Adipocyte (in vitro differentiated cells): Measurements from ENCODE around the gene SKIC2.
"Not testable (repeated sequence)": the region's sequence is repeated elsewhere in the genome, so short reads cannot be mapped to it uniquely, and the experiment has no call there.

Experiments
- DNase-seq: peaks from one replicate; pipeline ENCODE4 v3.0.0-alpha.2; 2015; ENCODE audit warnings: low read depth
- H3K27me3 ChIP-seq: replicated peaks from 2 replicates; pipeline ENCODE4 v1.7.0; 2013; ENCODE audit warnings: mild to moderate bottlenecking, low read length, moderate library complexity; ENCODE audit not compliant: control insufficient read depth, insufficient read depth
- H3K36me3 ChIP-seq: 2 replicates; pipeline ENCODE4 v1.7.0; 2013; ENCODE audit warnings: low read length, mild to moderate bottlenecking, moderate library complexity; ENCODE audit not compliant: control insufficient read depth, insufficient read depth, severe bottlenecking
- H3K4me1 ChIP-seq: 2 replicates; pipeline ENCODE4 v1.7.0; 2013; ENCODE audit warnings: mild to moderate bottlenecking, low read length, moderate library complexity; ENCODE audit not compliant: control insufficient read depth, insufficient read depth
- H3K4me3 ChIP-seq: 2 replicates; pipeline ENCODE4 v1.7.0; 2013; ENCODE audit warnings: mild to moderate bottlenecking, low read length, moderate library complexity
- H3K9ac ChIP-seq: 2 replicates; pipeline ENCODE4 v1.7.0; 2013; ENCODE audit warnings: mild to moderate bottlenecking, low read length, moderate library complexity
- H3K9me3 ChIP-seq: 2 replicates; pipeline ENCODE4 v1.7.0; 2013; ENCODE audit warnings: mild to moderate bottlenecking, low read length, moderate library complexity; ENCODE audit not compliant: control insufficient read depth

Gene SKIC2

GRCh38 chr6:31927863-31928671, 30.9 kb upstream of the SKIC2 start:
- H3K36me3 ChIP-seq = no peaks in the 10 kb centered on the region
- peak overlapping the region; percentile 73 for H3K4me3 ChIP-seq
- H3K9ac ChIP-seq = peak overlapping the region; percentile 65
- peaks cover 1% of the 10 kb centered on the region for H3K27me3 ChIP-seq
- peaks cover 16% of the 10 kb centered on the region for H3K4me1 ChIP-seq
- DNase-seq = no peak
- H3K9me3 ChIP-seq = peaks cover 3% of the 10 kb centered on the region

GRCh38 chr6:31928672-31928939, 30.4 kb upstream of the SKIC2 start:
- no peaks in the 10 kb centered on the region for H3K36me3 ChIP-seq
- H3K9me3 ChIP-seq = peaks cover 3% of the 10 kb centered on the region
- peaks cover 16% of the 10 kb centered on the region for H3K4me1 ChIP-seq
- H3K4me3 ChIP-seq = no peak overlapping the region
- no peak overlapping the region for H3K9ac ChIP-seq
- peaks cover 6% of the 10 kb centered on the region for H3K27me3 ChIP-seq
- DNase-seq = no peak

- Histone ChIP-seq H3K4me3 (no peak overlapping the region), H3K9ac (no peak overlapping the region), H3K36me3 (no peaks in the 10 kb centered on the region), H3K27me3 (peaks cover 7% of the 10 kb centered on the region), H3K4me1 (peaks cover 16% of the 10 kb centered on the region), H3K9me3 (peaks cover 1% of the 10 kb centered on the region)
- DNase-seq = no peak
These were observed 28.0 kb upstream of the SKIC2 start for GRCh38 chr6:31930962-31931361.

- not testable (repeated sequence) for H3K9me3 ChIP-seq, H3K36me3 ChIP-seq, H3K9ac ChIP-seq, H3K27me3 ChIP-seq, H3K4me3 ChIP-seq, DNase-seq
- H3K4me1 ChIP-seq = peaks cover 12% of the 10 kb centered on the region
These were observed 26.8 kb upstream of the SKIC2 start for GRCh38 chr6:31932137-31932536.

GRCh38 chr6:31933537-31933936, 25.4 kb upstream of the SKIC2 start:
- no peak for DNase-seq
- Histone ChIP-seq H3K27me3 (peaks cover 7% of the 10 kb centered on the region), H3K4me3 (no peak overlapping the region)

GRCh38 chr6:31935021-31935420, 24.0 kb upstream of the SKIC2 start:
- H3K27me3 ChIP-seq = peaks cover 7% of the 10 kb centered on the region
- no peak overlapping the region for H3K9ac ChIP-seq
- H3K36me3 ChIP-seq = no peaks in the 10 kb centered on the region
- no peaks in the 10 kb centered on the region for H3K9me3 ChIP-seq
- no peaks in the 10 kb centered on the region for H3K4me1 ChIP-seq
- no peak for DNase-seq
- H3K4me3 ChIP-seq = no peak overlapping the region

More at GRCh38 chr6:31933537-31933936, 25.4 kb upstream of the SKIC2 start:
- Histone ChIP-seq H3K36me3 (no peaks in the 10 kb centered on the region), H3K9ac (no peak overlapping the region), H3K4me1 (no peaks in the 10 kb centered on the region), H3K9me3 (no peaks in the 10 kb centered on the region)

- DNase-seq = no peak
- H3K4me3 ChIP-seq = no peak overlapping the region
- no peak overlapping the region for H3K9ac ChIP-seq
These were observed 23.2 kb upstream of the SKIC2 start for GRCh38 chr6:31935823-31936222.

GRCh38 chr6:31940256-31940664, 18.7 kb upstream of the SKIC2 start:
- Histone ChIP-seq H3K27me3 (no peaks in the 10 kb centered on the region), H3K36me3 (no peaks in the 10 kb centered on the region), H3K4me3 (no peak overlapping the region), H3K9me3 (no peaks in the 10 kb centered on the region), H3K4me1 (peaks cover 9% of the 10 kb centered on the region), H3K9ac (no peak overlapping the region)
- DNase-seq = peak; percentile 48

More at GRCh38 chr6:31935823-31936222, 23.2 kb upstream of the SKIC2 start:
- Histone ChIP-seq H3K4me1 (no peaks in the 10 kb centered on the region), H3K9me3 (no peaks in the 10 kb centered on the region), H3K36me3 (no peaks in the 10 kb centered on the region), H3K27me3 (peaks cover 7% of the 10 kb centered on the region)

- no peak overlapping the region for H3K9ac ChIP-seq
- H3K9me3 ChIP-seq = no peaks in the 10 kb centered on the region
- no peaks in the 10 kb centered on the region for H3K27me3 ChIP-seq
- H3K36me3 ChIP-seq = no peaks in the 10 kb centered on the region
- DNase-seq = no peak
- H3K4me3 ChIP-seq = no peak overlapping the region
- H3K4me1 ChIP-seq = peaks cover 27% of the 10 kb centered on the region
These were observed 15.2 kb upstream of the SKIC2 start for GRCh38 chr6:31943742-31944141.

GRCh38 chr6:31945154-31945506, 13.8 kb upstream of the SKIC2 start:
- no peak for DNase-seq
- peaks cover 32% of the 10 kb centered on the region for H3K4me1 ChIP-seq
- H3K27me3 ChIP-seq = no peaks in the 10 kb centered on the region
- H3K36me3 ChIP-seq = no peaks in the 10 kb centered on the region
- peak overlapping the region; percentile 39 for H3K9ac ChIP-seq
- H3K4me3 ChIP-seq = peak overlapping the region; percentile 63
- H3K9me3 ChIP-seq = no peaks in the 10 kb centered on the region

GRCh38 chr6:31945507-31946369, 13.2 kb upstream of the SKIC2 start, which contains the start of gene CFB:
CFB (plus strand) TSS chr6:31946095; CDS start chr6:31946222, 127 bp downstream.
- Histone ChIP-seq H3K4me3 (peak within 1 kb of the TSS; percentile 63), H3K36me3 (no peaks in the 10 kb centered on the region), H3K27me3 (no peaks in the 10 kb centered on the region), H3K9ac (peak within 1 kb of the TSS; percentile 39), H3K4me1 (peaks cover 37% of the 10 kb centered on the region), H3K9me3 (no peaks in the 10 kb centered on the region)
- peak; percentile 90 for DNase-seq
